Esophagus muscularis mucosa (tissue), 4 donors: Measurements from ENCODE around the gene NPC1. TPM values are rescaled to one million over a fixed set of nuclear protein-coding genes. Genes with fewer than 3 reads are reported as not detected.

Experiments
- DNase-seq: peaks from one replicate; pipeline ENCODE4 v3.0.0-alpha.2; 2017; ENCODE audit errors: extremely low spot score
- H3K27ac ChIP-seq, 4 donors: fragments of 200-600 bp; sonication (generic); replicated peaks in 1 of 4; 1 replicate in 3 of 4; 2 replicates in 1 of 4; pipeline ENCODE4 v1.5.1; 2016 to 2019; ENCODE audit warnings: mild to moderate bottlenecking in 1 of 4
- H3K27me3 ChIP-seq, 4 donors: fragments of 200-600 bp; sonication (generic); one replicate each; pipeline versions ENCODE4 v1.5.1 to v1.6.0; 2016 to 2019
- H3K36me3 ChIP-seq, 4 donors: fragments of 200-600 bp; sonication (generic); one replicate each; pipeline ENCODE4 v1.5.1; 2016 to 2019
- H3K4me1 ChIP-seq, 4 donors: fragments of 200-600 bp; sonication (generic); one replicate each; pipeline ENCODE4 v1.5.1; 2016 to 2019
- H3K4me3 ChIP-seq, 4 donors: fragments of 200-600 bp; sonication (generic); 1 replicate in 2 of 4; 2 replicates in 2 of 4; pipeline ENCODE4 v1.5.1; 2016 to 2019; ENCODE audit warnings: mild to moderate bottlenecking in 4 of 4, moderate library complexity in 1 of 4
- H3K9me3 ChIP-seq, 4 donors: fragments of 200-600 bp; sonication (generic); 1 replicate in 3 of 4; 2 replicates in 1 of 4; pipeline ENCODE4 v1.5.1; 2016 to 2019
- EP300 ChIP-seq: sonication (generic); formaldehyde crosslinking; IDR thresholded peaks from one replicate; pipeline ENCODE4 v1.6.1; 2017; ENCODE audit warnings: antibody characterized with exemption
- POLR2A ChIP-seq: fragments of 450-650 bp; IDR thresholded peaks from one replicate; pipeline ENCODE4 v1.6.1; 2017; ENCODE audit warnings: antibody characterized with exemption, moderate library complexity, mild to moderate bottlenecking, low read depth
- POLR2AphosphoS5 ChIP-seq, 2 donors: sonication (generic); formaldehyde crosslinking; IDR thresholded peaks; one replicate each; pipeline ENCODE4 v1.6.1; 2017; ENCODE audit warnings: antibody characterized with exemption in 2 of 2
- WGBS: methylation state at CpG from one replicate; pipeline ENCODE4 v1.1.5; 2018; 5-methylcytosine and 5-hydroxymethylcytosine counted together
- intact Hi-C: fragments of 100-400 bp; cut with DNase I; formaldehyde crosslinking; loops from one replicate; pipeline ENCODE4 v1.15.1; 2023
- total RNA-seq, 4 donors: library from RNA; depleted of rRNA; stranded (reverse); fragments of >200 nt; gene quantifications; one replicate each; pipeline versions ENCODE4 v1.1.0 to v1.2.1, GENCODE V29; 2016
- TF ChIP-seq, protein P1 (sequence below), 3 experiments: fragments of 200-600 bp in 2 of 3; fragments of 450-650 bp in 1 of 3; sonication (generic) in 2 of 3; IDR thresholded peaks; one replicate each; pipeline ENCODE4 v1.5.1; 2017 to 2019; ENCODE audit warnings: antibody characterized with exemption in 3 of 3, mild to moderate bottlenecking in 2 of 3, moderate library complexity in 1 of 3

NPC1 gene
- total RNA-seq, 4 donors from 2014 or later = 39.9 to 63.7 (median 45.6) TPM

DNA sequence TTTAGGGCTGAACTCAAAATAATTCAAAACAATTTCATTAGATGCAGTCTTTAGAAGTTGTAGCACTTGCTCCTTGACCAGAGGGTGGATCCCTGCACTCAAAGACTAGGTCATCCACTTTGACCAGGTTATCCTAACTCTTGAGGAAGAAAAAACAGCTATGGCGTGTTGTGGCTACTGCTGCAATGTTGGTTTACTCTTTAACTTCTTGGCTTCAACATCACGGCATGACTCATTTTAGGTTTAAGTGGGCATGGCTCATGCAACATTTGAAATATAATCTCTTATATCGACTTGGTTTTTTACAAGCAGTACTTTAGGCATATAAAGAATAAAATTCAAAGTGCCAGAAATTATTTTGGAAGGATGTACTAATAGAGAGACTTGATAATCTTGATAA lies 41.0 kb upstream of the NPC1 start:
- intact Hi-C loops = loop anchor here (5.0 to 10.0 kb wide), 2 partner anchors 287 to 490 kb away; no protein-coding TSS in a partner anchor
- H3K4me1 ChIP-seq = peaks cover 0 to 5% (median 0%) of the 10 kb centered on the region in 4 donors
- no peaks in the 10 kb centered on the region for H3K9me3 ChIP-seq
- H3K27ac ChIP-seq = no peak overlapping the region
- H3K36me3 ChIP-seq = peaks cover 0 to 5% (median 0%) of the 10 kb centered on the region in 4 donors
- no peak for DNase-seq
- no peak overlapping the region for H3K4me3 ChIP-seq
- TF ChIP-seq EP300 (no peak), POLR2A (no peak), POLR2AphosphoS5 (IDR thresholded peaks at IDR 0.05) (no peak)
- TF ChIP-seq, protein P1, sequence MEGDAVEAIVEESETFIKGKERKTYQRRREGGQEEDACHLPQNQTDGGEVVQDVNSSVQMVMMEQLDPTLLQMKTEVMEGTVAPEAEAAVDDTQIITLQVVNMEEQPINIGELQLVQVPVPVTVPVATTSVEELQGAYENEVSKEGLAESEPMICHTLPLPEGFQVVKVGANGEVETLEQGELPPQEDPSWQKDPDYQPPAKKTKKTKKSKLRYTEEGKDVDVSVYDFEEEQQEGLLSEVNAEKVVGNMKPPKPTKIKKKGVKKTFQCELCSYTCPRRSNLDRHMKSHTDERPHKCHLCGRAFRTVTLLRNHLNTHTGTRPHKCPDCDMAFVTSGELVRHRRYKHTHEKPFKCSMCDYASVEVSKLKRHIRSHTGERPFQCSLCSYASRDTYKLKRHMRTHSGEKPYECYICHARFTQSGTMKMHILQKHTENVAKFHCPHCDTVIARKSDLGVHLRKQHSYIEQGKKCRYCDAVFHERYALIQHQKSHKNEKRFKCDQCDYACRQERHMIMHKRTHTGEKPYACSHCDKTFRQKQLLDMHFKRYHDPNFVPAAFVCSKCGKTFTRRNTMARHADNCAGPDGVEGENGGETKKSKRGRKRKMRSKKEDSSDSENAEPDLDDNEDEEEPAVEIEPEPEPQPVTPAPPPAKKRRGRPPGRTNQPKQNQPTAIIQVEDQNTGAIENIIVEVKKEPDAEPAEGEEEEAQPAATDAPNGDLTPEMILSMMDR (IDR thresholded peaks at IDR 0.05) = no peak
- WGBS = 68% methylated on average over 3 of the region's 3 CpGs
- no peaks in the 10 kb centered on the region for H3K27me3 ChIP-seq

GRCh38 chr18:23626451-23627279 lies 40.4 kb upstream of the NPC1 start:
- no peaks in the 10 kb centered on the region for H3K9me3 ChIP-seq
- WGBS = 77% methylated on average over 4 of the region's 4 CpGs
- peak overlapping the region in 1 of 4 donors; percentile 1 for H3K27ac ChIP-seq
- TF ChIP-seq POLR2A = no peak
- no peak for TF ChIP-seq EP300
- TF ChIP-seq, protein P1 (IDR thresholded peaks at IDR 0.05) = no peak
- TF ChIP-seq POLR2AphosphoS5 (IDR thresholded peaks at IDR 0.05) = no peak
- peaks cover 0 to 5% (median 0%) of the 10 kb centered on the region in 4 donors for H3K36me3 ChIP-seq
- no peak for DNase-seq
- peaks cover 0 to 6% (median 2%) of the 10 kb centered on the region in 4 donors for H3K4me1 ChIP-seq
- H3K4me3 ChIP-seq = no peak overlapping the region
- intact Hi-C loops = loop anchor here (5.0 to 10.0 kb wide), 2 partner anchors 288 to 491 kb away; no protein-coding TSS in a partner anchor
- H3K27me3 ChIP-seq = no peaks in the 10 kb centered on the region

GRCh38 chr18:23623040-23623439 lies 36.7 kb upstream of the NPC1 start:
- Histone ChIP-seq H3K4me3 (no peak overlapping the region), H3K27me3 (no peaks in the 10 kb centered on the region), H3K4me1 (peaks cover 13 to 27% (median 19%) of the 10 kb centered on the region in 4 donors), H3K9me3 (no peaks in the 10 kb centered on the region), H3K36me3 (no peaks in the 10 kb centered on the region), H3K27ac (no peak overlapping the region)
- DNase-seq = no peak
- 90% methylated on average over 3 of the region's 3 CpGs for WGBS
- intact Hi-C loops = loop anchor here (2.0 to 10.0 kb wide), 3 partner anchors 64 to 292 kb away; partner anchors contain the start of gene LAMA3
- TF ChIP-seq, protein P1 (IDR thresholded peaks at IDR 0.05) = no peak
- TF ChIP-seq POLR2A (no peak), EP300 (no peak), POLR2AphosphoS5 (IDR thresholded peaks at IDR 0.05) (no peak)

DNA sequence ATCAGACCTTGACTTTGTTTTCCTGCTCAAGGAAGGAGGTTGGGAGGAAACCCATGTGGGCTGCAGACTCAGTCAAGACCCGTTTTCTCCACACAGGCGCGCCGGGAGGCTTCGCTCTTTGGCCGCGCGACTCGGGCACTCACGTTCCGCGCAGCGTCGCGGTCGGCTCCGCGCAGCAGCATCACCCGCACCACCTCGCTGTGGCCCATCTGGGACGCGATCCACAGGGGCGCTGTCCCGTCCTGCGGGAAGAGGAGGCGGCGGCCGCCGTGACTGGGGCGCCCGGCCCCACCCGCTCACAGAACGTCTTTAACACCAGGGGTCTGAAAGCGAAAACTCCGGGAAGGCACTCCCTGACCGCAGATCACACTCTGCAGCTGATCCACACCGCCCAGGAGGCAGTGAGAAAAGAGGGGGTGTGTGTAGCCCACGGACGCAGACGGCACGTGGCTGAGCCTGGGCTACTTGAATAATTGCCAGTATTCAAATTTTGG lies 33.1 kb upstream of the NPC1 start:
- H3K27ac ChIP-seq = peak overlapping the region; percentile 85 to 91 (median 90)
- intact Hi-C loops = no loop called here
- no peaks in the 10 kb centered on the region for H3K27me3 ChIP-seq
- no peak for DNase-seq
- H3K4me1 ChIP-seq = peaks cover 13 to 44% (median 24%) of the 10 kb centered on the region in 4 donors
- no peaks in the 10 kb centered on the region for H3K36me3 ChIP-seq
- H3K4me3 ChIP-seq = peak overlapping the region; percentile 54 to 63 (median 56)
- no peaks in the 10 kb centered on the region for H3K9me3 ChIP-seq
- TF ChIP-seq, protein P1 (IDR thresholded peaks at IDR 0.05) = peak in 1 of 3 experiments; percentile 17
- TF ChIP-seq POLR2AphosphoS5 (IDR thresholded peaks at IDR 0.05) (peak in 1 of 2 donors; percentile 50), EP300 (no peak)
- 5% methylated on average over 12 of the region's 41 CpGs for WGBS
